T-helper 1 cell treated with Interleukin-12 subunit alpha and Interleukin-12 subunit beta and Interleukin-4 antibody, amounts not matched to agents 30 ng/mL and 1 ng/mL, for 36 hours (primary cell): ENCODE results near the gene ZNF639. TPM values are rescaled to one million over a fixed set of nuclear protein-coding genes. Genes with fewer than 3 reads are reported as not detected.
"Not testable (repeated sequence)": the region's sequence is repeated elsewhere in the genome, so short reads cannot be mapped to it uniquely, and the experiment has no call there.

Experiments used
- intact Hi-C: fragments of 100-400 bp; cut with micrococcal nuclease; formaldehyde crosslinking; loops from one replicate; pipeline ENCODE4 v1.15.1; 2024
- total RNA-seq: library from RNA; stranded (reverse); gene quantifications from 2 replicates; pipeline ENCODE4 v1.2.3, GENCODE V29; 2022

Gene ZNF639
- 28.9 and 30.5 TPM in 2 replicates for total RNA-seq

GRCh38 chr3:179322286-179323196 is at the start of gene ZNF639:
Gene ZNF639 (plus strand): TSS chr3:179323031. CDS start chr3:179328294, 5,263 bp downstream.
- intact Hi-C loops: loop anchor here (1.0 to 10.0 kb wide), 14 partner anchors 25 to 1968 kb away; partner anchors contain the start of genes ACTL6A, DNAJC19, FXR1 and GNB4

- intact Hi-C loops: not testable (repeated sequence)
These were observed 48.4 kb upstream of the ZNF639 start for GRCh38 chr3:179274434-179274833.

GRCh38 chr3:179276001-179276400 is 46.8 kb upstream of the ZNF639 start:
- intact Hi-C loops: no loop called here

- intact Hi-C loops: no loop called here
These were observed 46.1 kb upstream of the ZNF639 start for GRCh38 chr3:179276743-179277142.

- intact Hi-C loops: no loop called here
These were observed 44.7 kb upstream of the ZNF639 start for GRCh38 chr3:179278151-179278550.

- intact Hi-C loops: no loop called here
These were observed 43.7 kb upstream of the ZNF639 start for GRCh38 chr3:179278932-179279693.

GRCh38 chr3:179279837-179280236 is 43.0 kb upstream of the ZNF639 start:
- intact Hi-C loops: no loop called here

- intact Hi-C loops: no loop called here
These were observed 41.0 kb upstream of the ZNF639 start for GRCh38 chr3:179281825-179282224.

- intact Hi-C loops: no loop called here
These were observed 36.5 kb upstream of the ZNF639 start for GRCh38 chr3:179286331-179286730.

- intact Hi-C loops: no loop called here
These were observed 34.0 kb upstream of the ZNF639 start for GRCh38 chr3:179288845-179289244.

GRCh38 chr3:179289295-179289694 is 33.5 kb upstream of the ZNF639 start:
- intact Hi-C loops: no loop called here

- intact Hi-C loops: no loop called here
These were observed 30.4 kb upstream of the ZNF639 start for GRCh38 chr3:179292450-179292849.

- intact Hi-C loops: no loop called here
These were observed 24.7 kb upstream of the ZNF639 start for GRCh38 chr3:179297971-179298725.

- intact Hi-C loops: no loop called here
These were observed 23.5 kb upstream of the ZNF639 start for GRCh38 chr3:179299316-179299715.

GRCh38 chr3:179299999-179300613 is 22.7 kb upstream of the ZNF639 start:
- intact Hi-C loops: no loop called here

- intact Hi-C loops: no loop called here
These were observed 21.2 kb upstream of the ZNF639 start for GRCh38 chr3:179301645-179302044.

- intact Hi-C loops: no loop called here
These were observed 20.7 kb upstream of the ZNF639 start for GRCh38 chr3:179302111-179302510.

GRCh38 chr3:179304605-179305004 is 18.2 kb upstream of the ZNF639 start:
- intact Hi-C loops: no loop called here

GRCh38 chr3:179307362-179307761 is 15.5 kb upstream of the ZNF639 start:
- intact Hi-C loops: not testable (repeated sequence)

- intact Hi-C loops: no loop called here
These were observed 14.8 kb upstream of the ZNF639 start for GRCh38 chr3:179308001-179308400.
